Duodenal mucosa (tissue), 2 donors: ENCODE results near the gene KMT2C.
"Not testable (repeated sequence)": the region's sequence is repeated elsewhere in the genome, so short reads cannot be mapped to it uniquely, and the experiment has no call there.

Experiments used
- H3K27ac ChIP-seq: one replicate; pipeline ENCODE4 v1.7.0; 2013; ENCODE audit warnings: low read depth, low read length
- H3K27me3 ChIP-seq, 2 donors: one replicate each; pipeline ENCODE4 v1.7.0; 2013; ENCODE audit warnings: low read length in 2 of 2, control low read depth in 1 of 2; ENCODE audit not compliant: insufficient read depth in 2 of 2, control insufficient read depth in 1 of 2
- H3K36me3 ChIP-seq, 2 donors: one replicate each; pipeline ENCODE4 v1.7.0; 2013; ENCODE audit warnings: low read length in 2 of 2, control low read depth in 1 of 2; ENCODE audit not compliant: insufficient read depth in 2 of 2, control insufficient read depth in 1 of 2
- H3K4me1 ChIP-seq, 2 donors: one replicate each; pipeline ENCODE4 v1.7.0; 2013; ENCODE audit warnings: low read length in 2 of 2, control low read depth in 1 of 2; ENCODE audit not compliant: insufficient read depth in 2 of 2, control insufficient read depth in 1 of 2
- H3K4me3 ChIP-seq, 2 donors: one replicate each; pipeline ENCODE4 v1.7.0; 2013; ENCODE audit warnings: low read length in 2 of 2, low read depth in 1 of 2
- H3K9ac ChIP-seq, 2 donors: one replicate each; pipeline ENCODE4 v1.7.0; 2013; ENCODE audit warnings: low read length in 2 of 2, low read depth in 1 of 2
- H3K9me3 ChIP-seq, 2 donors: one replicate each; pipeline ENCODE4 v1.7.0; 2013; ENCODE audit warnings: low read length in 2 of 2, control low read depth in 1 of 2; ENCODE audit not compliant: control insufficient read depth in 1 of 2

The KMT2C gene

DNA sequence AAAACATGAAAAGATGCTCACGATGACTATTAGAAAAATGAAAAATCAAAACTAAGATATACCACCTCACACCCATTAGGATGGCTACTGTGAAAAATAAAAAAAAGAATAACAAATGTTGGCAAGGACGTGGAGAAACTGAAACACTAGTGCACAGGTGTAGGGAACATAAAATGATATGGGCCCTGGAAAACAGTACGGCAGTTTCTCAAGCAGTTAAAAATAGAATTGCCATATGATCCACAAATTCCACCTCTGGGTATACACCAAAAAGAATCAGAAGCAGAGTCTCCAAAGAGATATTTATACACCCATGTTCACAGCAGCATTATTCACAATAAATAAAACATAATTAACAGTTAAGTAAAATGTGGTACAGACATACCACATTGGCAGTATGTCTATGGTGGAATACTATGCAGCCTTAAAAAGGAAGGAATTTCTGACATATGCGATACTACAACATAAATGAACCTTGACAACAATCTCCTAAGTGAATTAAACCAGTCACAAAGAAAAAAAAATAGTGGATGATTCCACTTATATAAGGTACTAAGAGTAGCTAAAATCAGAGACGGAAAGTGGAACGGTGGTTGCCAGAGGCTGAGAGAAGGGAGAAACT lies 69.7 kb downstream of the KMT2C start:
- Histone ChIP-seq H3K36me3 (no peaks in the 10 kb centered on the region), H3K9ac (no peak overlapping the region), H3K4me1 (peaks cover 5 to 17% of the 10 kb centered on the region in 2 donors), H3K4me3 (no peak overlapping the region), H3K9me3 (no peaks in the 10 kb centered on the region), H3K27me3 (no peaks in the 10 kb centered on the region), H3K27ac (no peak overlapping the region)

DNA sequence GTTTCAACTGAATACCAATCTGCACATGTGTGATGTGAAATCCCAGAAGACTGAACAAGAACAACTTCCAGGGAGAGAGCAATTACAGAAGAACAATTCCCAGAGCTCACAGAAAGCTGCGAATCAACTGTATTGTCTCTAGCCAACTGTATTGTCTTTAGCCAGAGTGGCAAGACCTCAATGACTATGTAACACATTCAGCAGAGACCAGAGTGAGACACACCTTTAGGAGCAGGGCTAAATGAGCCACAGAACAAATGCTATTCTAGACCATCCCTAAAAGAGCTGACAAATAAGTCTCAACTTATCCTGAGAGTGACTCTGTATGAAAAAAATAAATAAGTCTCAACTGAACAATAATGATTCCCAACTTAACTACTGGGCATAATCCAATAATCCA lies 72.0 kb downstream of the KMT2C start:
- Histone ChIP-seq H3K4me3 (no peak overlapping the region), H3K9ac (no peak overlapping the region), H3K27ac (no peak overlapping the region), H3K27me3 (no peaks in the 10 kb centered on the region), H3K36me3 (no peaks in the 10 kb centered on the region), H3K4me1 (peaks cover 0 to 12% of the 10 kb centered on the region in 2 donors), H3K9me3 (no peaks in the 10 kb centered on the region)

DNA sequence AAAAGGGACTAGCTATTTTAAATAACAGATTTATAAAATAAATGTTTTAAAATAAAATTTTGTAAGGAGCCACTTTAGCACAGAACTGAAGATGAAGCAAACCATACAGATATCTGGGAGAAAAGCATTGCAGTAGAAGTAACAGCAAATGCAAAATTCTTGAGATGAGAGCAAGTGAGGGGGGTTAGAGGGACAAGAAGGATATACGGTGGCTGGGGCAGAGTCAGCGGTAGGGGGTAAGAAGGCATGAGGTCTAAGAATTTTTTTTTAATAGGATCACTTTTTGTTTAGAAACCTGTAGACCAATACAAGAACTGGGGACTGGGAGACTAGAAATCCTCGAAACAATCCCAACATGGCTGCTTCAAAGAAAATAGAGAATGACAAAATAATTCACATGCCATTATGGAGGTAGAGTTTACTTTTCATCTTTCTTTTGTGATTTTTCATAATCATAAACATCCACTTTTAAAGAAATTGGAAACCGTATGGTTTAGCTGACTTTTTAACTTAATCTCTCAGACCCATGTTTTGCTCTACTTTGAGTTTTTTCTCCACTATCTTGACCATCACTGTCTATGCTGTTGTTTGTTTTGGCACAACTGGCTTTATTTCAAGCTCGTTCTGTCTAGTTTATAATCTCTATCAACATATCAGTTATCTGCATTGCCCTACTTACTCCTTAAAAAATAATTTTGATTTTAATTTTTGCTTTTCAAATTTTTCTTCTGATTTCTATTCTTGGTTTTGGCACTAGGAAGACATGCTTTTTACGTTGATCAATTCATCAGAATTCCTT lies 73.5 kb downstream of the KMT2C start:
- Histone ChIP-seq H3K27me3 (no peaks in the 10 kb centered on the region), H3K27ac (no peak overlapping the region), H3K9me3 (no peaks in the 10 kb centered on the region), H3K4me1 (peaks cover 0 to 14% of the 10 kb centered on the region in 2 donors), H3K4me3 (no peak overlapping the region), H3K9ac (no peak overlapping the region), H3K36me3 (peaks cover 0 to under 1% of the 10 kb centered on the region in 2 donors)

DNA sequence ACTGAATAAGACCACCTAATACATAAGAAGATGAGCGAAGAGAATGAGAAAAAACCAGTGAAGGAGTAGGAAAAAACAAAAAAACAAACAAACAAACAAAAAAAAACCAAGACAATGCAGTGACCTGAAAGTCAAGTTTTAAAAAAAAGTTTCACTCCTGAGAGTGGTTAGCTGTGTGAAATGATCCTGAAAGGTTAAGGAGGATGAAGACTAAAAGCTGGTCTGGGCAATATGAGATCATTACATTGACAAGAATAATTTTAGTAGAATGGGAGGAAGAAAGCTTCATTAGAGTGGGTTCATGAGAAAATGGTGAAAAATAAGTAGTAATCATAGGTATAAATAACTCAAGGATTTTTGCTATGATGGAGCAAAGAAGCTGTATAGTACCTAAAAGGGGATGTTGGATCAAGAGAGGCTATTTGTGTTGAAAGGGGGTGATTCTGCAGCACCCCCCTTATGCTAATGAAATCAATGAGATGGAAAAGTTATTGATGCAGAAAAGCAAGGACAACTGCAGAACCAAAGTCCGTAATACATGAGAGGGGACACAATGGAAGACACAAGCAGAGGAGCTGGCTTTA lies 80.2 kb downstream of the KMT2C start:
- Histone ChIP-seq H3K36me3 (peaks cover 0 to 9% of the 10 kb centered on the region in 2 donors), H3K9ac (no peak overlapping the region), H3K27ac (no peak overlapping the region), H3K27me3 (no peaks in the 10 kb centered on the region), H3K9me3 (no peaks in the 10 kb centered on the region), H3K4me3 (no peak overlapping the region), H3K4me1 (peaks cover 0 to 3% of the 10 kb centered on the region in 2 donors)

DNA sequence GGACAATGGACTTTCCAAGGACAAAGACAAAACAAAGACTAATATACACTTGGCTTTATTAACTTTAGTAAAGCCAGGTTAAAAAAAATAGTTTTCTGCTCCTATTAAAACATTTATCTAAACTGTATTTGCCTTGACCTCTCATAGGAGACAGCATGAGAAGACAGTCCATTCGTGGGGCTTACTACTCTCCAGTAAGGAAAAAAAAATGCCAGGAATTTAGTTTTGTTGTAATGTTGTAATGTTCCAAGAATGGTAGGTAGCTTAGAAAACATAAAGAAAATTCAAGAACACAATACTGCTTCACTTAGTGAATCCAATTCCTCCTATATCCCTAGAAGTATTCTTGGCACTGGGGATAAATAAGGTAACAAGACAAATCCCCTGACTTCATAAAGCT lies 81.7 kb downstream of the KMT2C start:
- H3K27ac ChIP-seq, result no peak overlapping the region
- no peak overlapping the region for H3K9ac ChIP-seq
- H3K4me1 ChIP-seq, result peaks cover 0 to 3% of the 10 kb centered on the region in 2 donors
- H3K36me3 ChIP-seq, result peaks cover 0 to 13% of the 10 kb centered on the region in 2 donors
- no peaks in the 10 kb centered on the region for H3K27me3 ChIP-seq
- no peak overlapping the region for H3K4me3 ChIP-seq
- no peaks in the 10 kb centered on the region for H3K9me3 ChIP-seq

DNA sequence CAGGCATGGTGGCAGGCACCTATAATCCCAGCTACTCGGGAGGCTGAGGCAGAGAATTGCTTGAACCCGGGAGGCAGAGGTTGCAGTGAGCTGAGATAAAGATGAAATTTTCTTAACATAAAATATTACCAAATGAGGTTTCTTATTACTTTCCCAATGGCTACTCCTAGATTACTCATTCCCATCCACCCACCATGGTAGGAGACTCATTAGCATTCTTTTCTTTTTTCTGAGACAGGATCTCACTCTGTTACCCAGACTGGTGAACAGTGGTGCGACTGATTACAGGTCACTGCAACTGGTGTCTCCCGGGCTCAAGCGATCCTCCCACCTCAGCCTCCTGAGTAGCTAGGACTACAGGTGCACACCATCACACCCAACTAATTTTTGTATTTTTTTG lies 82.5 kb downstream of the KMT2C start:
- not testable (repeated sequence) for H3K27ac ChIP-seq, H3K9me3 ChIP-seq, H3K4me1 ChIP-seq, H3K27me3 ChIP-seq, H3K9ac ChIP-seq, H3K4me3 ChIP-seq
- peaks cover 0 to 18% of the 10 kb centered on the region in 2 donors for H3K36me3 ChIP-seq

DNA sequence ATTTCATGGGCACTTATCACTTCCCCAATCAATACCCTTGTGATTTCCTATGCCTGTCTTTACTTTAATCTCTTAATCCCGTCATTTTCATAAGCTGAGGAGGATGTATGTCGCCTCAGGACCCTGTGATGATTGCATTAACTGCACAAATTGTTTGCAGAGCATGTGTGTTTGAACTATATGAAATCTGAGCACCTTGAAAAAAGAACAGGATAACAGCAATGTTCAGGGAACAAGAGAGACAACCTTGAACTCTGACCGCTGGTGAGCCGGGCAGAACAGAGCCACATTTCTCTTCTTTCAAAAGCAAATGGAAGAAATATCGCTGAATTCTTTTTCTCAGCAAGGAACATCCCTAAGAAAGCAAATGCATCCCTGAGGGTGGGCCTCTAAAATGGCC lies 84.1 kb downstream of the KMT2C start:
- H3K4me1 ChIP-seq, H3K27ac ChIP-seq, H3K9ac ChIP-seq, H3K4me3 ChIP-seq, H3K9me3 ChIP-seq, H3K27me3 ChIP-seq: not testable (repeated sequence)
- H3K36me3 ChIP-seq, result peaks cover 0 to 12% of the 10 kb centered on the region in 2 donors

DNA sequence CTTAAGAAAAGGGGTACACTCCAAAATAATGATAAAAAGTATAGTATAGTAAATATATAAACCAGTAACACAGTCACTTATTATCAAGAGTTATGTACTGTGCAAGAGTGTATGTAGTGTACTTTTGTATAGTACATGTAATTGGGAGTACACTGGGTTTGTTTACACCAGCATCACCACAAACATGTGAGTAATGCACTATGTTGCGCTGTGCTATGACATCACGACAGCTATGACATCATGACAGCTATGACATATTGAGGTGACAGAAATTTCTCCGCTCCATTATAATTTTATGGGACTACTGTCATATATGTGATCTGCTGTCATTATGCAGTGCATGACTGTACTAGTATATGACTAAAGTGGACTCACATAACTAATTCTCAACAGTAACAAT lies 84.6 kb downstream of the KMT2C start:
- Histone ChIP-seq H3K27me3 (no peaks in the 10 kb centered on the region), H3K36me3 (peaks cover 0 to 12% of the 10 kb centered on the region in 2 donors), H3K4me1 (no peaks in the 10 kb centered on the region), H3K4me3 (no peak overlapping the region), H3K9ac (no peak overlapping the region), H3K27ac (no peak overlapping the region), H3K9me3 (no peaks in the 10 kb centered on the region)

DNA sequence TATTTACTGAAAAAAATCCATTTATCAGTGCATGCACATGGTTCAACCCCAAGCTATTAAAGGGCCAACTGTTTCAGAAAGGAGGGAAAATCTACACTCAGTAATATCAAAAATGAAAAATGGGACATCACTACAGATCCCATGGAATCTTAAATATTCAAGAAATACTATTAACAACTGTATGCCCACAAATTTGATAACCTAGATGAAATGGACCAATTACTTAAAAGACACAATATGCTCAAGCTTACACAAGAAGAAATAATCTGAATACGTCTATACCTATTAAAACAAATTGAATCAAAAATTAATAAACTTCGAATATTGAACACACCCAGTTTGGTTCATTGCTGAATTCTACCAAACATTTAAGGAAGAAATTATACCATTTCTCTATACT lies 87.9 kb downstream of the KMT2C start:
- no peak overlapping the region for H3K4me3 ChIP-seq
- H3K36me3 ChIP-seq, result peaks cover 0 to 17% of the 10 kb centered on the region in 2 donors
- H3K9me3 ChIP-seq, result no peaks in the 10 kb centered on the region
- no peaks in the 10 kb centered on the region for H3K27me3 ChIP-seq
- no peaks in the 10 kb centered on the region for H3K4me1 ChIP-seq
- no peak overlapping the region for H3K9ac ChIP-seq
- no peak overlapping the region for H3K27ac ChIP-seq

DNA sequence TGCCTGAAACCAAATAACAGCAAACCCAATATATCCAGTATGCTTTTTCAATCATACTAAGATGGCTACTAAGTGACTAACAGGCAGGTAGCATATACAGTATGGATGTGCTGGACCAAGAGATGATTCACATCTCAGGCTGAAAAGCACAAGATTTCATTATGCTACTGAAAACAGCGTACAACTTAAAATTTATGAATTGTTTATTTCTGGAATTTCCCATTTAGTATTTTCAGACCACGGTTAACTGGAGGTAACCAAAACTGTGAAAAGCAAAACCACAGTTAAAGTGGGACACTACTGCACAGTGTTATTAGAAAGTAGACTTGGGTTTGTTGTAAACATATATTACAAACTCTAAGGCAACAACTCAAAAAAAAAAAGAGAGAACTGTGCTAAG lies 91.5 kb downstream of the KMT2C start:
- Histone ChIP-seq H3K27me3 (no peaks in the 10 kb centered on the region), H3K9ac (no peak overlapping the region), H3K36me3 (peaks cover 0 to 10% of the 10 kb centered on the region in 2 donors), H3K4me3 (no peak overlapping the region), H3K4me1 (peaks cover 0 to 5% of the 10 kb centered on the region in 2 donors), H3K9me3 (no peaks in the 10 kb centered on the region), H3K27ac (no peak overlapping the region)
